NCI-H146 treated with DMSO at 0.1 percent for 48 hours (cell line): ENCODE data around the gene SPINK14.

Experiments
- DNase-seq: peaks from one replicate; lab custom pipeline; 2025; ENCODE audit not compliant: unreplicated experiment; lab: John Stamatoyannopoulos, UW

Gene SPINK14, protein sequence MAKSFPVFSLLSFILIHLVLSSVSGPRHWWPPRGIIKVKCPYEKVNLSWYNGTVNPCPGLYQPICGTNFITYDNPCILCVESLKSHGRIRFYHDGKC

DNA sequence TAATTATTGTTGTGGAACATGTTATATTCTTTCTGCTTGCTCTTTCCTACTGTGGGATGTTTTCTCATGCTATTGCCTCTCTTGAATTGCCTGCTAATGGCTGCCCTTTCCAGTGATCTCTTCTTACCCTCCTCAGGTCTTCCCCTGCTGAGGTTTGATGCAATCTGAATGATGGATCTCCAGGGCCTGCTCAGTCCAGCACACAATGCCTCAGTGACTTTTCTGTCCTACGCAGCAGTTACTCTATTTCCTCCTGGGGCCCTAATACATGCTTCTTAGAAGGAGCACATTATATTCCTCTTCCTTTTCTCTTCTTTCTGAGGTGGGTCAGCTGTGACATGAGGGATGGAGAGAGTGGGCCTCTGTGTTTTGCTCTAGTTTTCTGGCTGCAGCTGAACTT, at the start of gene SPINK14:
SPINK14 (plus strand) TSS at position 301 of the 400 bp plus-strand sequence. CDS start 1,187 bp downstream, outside the sequence.
- no peak for DNase-seq

DNA sequence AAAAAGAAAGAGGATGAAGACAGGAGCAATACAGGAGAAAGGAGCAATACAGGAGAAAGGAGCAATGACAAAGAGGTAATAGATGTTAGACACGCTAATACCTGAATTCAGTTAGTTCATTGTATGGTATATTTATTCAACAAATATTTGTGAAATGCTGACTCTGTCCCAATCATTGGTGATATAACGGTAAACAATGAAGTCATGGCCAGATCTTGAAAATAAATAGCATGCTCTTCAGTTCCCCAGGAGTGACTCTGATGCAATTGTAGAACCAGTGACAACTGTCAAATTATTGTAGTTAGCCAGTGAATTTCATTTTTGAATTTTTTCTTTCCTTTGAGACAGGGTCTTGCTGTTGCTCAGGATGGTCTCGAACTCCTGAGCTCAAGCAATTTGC, 48.0 kb upstream of the SPINK14 start:
- DNase-seq = no peak

DNA sequence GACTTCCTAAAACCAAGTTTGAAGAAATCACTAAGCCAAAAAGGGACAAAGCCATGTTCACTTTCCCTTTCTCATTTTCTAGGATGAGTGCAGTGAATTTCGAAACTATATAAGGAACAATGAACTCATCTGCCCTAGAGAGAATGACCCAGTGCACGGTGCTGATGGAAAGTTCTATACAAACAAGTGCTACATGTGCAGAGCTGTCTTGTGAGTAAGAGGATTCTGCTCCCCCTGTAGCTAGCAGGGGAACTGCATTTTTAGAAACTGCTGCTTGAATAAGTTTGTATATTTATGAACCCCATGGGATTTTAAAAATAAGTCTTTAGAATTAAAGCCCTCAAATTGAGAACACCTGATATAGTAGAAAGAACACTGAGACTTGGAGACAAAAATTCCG, 42.7 kb upstream of the SPINK14 start:
- DNase-seq = no peak

GRCh38 chr5:148135091-148136048, 33.0 kb upstream of the SPINK14 start:
- DNase-seq = no peak

GRCh38 chr5:148140846-148141245, 27.5 kb upstream of the SPINK14 start:
- no peak for DNase-seq

GRCh38 chr5:148141645-148142044, 26.7 kb upstream of the SPINK14 start:
- DNase-seq = no peak

DNA sequence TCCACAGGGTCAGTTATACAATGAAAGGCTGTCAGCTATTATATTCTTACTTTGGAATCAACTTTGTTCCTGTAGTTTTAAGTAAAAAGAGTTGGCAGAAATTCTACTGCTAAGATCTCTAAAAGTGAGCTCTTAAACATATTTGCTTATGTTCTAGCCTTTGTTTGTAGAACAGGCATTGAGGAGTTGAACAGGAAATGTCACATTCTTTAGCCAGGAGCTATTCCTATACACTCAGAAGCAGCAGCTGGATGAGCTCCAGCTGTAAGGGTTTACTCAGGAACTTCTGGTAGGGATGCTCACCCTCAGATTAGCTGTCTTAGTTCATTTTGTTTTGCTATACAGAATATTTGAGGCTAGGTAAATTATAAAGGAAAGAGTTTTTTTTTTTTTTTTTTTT, 22.4 kb upstream of the SPINK14 start:
- DNase-seq = no peak

DNA sequence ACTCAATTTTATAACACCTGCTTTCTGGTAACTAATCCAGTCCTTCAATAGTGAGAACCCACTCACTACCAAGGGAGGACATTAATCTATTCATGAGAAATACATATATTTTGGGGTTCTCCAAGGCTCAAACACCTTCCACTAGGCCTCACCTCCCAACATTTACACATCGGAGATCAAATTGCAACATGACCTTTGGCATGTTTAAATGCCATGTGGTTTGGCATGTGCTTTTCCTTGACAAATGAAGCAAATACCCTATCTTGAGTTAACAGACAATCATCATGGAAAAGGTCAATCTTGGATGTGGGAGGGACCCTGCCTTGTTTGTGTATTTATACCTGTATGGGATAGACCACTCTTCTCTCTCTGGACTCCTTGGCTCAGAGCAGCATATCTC, 21.9 kb upstream of the SPINK14 start:
- DNase-seq = no peak

DNA sequence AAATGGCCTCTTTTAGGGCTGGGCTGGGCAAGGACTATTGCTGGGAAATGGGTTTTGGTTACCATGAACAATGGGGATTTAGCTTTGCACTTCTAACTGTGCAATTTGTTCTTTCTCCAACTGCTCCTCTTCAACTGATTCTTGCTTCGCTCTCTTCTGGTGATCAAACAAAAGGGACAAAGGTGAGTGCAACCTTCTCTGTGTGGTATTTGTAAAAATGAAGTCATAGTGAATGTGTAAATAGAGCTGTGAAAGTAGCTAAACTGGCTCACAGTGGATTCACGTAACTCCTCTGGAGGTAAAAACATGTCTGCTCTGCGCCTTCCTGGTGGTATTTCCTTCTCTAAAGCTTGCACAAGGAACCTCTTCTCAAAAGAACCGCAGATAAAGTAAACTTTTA, 20.9 kb upstream of the SPINK14 start:
- no peak for DNase-seq

- no peak for DNase-seq
Observed at GRCh38 chr5:148151872-148152271, 16.5 kb upstream of the SPINK14 start.

DNA sequence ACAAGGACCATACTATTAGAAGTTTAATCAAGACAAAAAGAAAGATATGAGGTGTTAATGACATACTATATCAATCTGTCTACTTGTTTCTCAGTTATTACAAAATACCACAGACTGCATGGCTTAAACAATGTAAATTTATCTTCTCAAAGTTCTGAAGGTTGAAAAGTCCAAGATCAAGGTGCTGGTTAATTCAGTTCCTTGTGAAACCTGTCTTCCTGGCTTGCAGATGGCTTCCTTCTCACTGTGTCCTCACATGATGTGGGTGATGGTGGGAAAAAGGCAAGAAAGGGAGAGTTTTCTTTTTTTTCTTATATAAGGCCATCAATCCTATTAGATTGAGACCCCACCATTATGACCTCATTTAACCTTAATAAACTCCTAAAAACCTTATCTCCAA, 15.6 kb upstream of the SPINK14 start:
- DNase-seq = no peak

DNA sequence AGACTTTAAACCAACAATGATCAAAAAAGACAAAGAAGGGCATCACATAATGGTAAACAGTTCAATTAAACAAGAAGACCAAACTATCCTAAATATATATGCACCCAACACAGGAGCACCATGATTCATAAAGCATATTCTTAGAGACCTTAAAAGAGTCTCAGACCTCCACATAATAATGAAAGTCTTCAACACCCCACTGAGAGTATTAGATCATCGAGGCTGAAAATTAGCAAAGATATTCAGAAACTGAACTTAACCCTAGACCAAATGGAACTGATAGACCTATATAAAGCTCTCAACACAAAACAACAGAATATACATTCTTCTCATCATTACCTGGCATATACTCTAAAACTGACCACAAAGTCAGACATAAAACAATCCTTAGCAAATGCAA, 11.7 kb upstream of the SPINK14 start:
- no peak for DNase-seq

- no peak for DNase-seq
Observed at GRCh38 chr5:148162038-148162437, 6.3 kb upstream of the SPINK14 start.

GRCh38 chr5:148163345-148163744, 5.0 kb upstream of the SPINK14 start:
- no peak for DNase-seq

DNA sequence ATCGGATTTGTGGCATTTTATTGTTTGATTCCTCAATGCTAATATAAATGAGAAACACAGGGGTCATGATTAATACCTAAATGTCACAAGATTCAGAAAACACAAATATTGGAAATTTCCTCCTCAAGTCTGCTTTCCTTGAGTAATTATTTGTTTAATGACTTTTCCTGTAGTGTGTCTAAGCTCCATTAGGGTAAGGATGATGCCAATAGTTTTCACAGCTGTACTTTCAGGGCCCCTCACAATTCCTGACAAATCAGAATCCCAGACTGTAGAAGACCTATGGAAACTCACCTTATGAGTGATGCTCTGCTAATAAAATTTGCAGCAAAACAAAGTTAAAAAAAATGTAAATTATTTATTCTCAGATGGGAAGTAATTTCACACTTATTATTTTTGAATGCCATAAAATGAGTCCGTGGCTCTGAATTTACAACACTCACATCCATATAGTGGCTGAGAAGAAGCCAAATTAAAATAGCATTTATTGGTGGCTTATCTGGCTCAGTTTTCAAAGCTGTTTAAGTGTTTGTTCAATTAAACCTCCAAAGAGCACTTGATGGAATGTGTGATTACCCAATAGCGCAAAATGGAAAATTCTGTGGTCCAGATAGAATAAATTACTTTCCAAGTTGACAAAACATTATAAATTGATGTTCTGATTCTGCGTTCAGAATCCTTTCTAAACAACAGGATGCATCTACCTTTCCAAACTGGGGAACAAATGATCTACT, 1.6 kb upstream of the SPINK14 start:
- DNase-seq = no peak

DNA sequence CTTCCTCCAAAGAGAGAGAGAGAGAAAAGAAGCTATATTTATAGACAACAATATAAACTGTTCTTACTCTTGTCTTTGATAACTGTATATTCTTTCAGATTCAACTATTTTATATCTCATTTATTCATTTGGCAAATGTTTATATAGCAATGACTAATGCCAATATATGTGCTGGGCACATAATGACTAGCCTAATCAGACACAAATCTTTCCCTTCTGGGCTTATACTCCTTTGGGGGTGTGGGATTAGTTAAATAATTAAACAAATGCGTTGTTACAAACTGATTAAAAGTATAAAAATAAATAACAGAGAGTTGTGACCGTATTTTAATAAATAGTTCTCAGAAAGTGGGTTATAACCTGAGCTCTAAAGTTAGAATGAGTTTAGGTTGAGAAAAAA, 4.0 kb downstream of the SPINK14 start:
- no peak for DNase-seq

GRCh38 chr5:148176480-148176879, 8.1 kb downstream of the SPINK14 start:
- DNase-seq = no peak

- DNase-seq = no peak
Observed at GRCh38 chr5:148177207-148177606, 8.9 kb downstream of the SPINK14 start.

DNA sequence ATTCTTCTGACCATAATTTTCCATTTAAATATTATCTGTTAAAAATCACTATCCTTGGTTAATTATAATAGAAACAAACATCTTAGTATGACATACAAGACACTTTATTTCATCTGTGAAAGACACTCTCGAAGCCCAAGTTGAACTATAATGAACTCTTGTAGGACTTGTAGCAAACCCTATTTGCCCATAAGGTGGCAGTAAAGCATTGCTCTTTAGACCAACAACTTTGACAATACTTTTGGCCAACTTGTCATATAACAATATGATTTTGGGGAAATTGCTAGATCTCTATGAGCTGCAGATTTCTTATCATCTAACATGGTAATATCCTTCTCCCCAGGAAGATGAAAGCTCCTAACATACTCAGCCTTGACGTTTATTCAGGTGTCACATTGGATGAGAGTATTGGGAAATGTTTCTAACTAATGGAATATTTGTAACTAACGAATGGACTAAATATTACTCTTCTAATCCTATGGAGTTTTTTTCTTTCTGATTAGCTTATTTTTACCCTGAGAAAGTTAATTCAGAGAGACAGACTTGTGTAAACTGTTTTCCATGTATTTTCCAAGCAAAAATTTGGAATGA, 11.0 kb downstream of the SPINK14 start:
- peak; percentile 1 for DNase-seq

GRCh38 chr5:148186248-148187003, 18.1 kb downstream of the SPINK14 start:
- no peak for DNase-seq

DNA sequence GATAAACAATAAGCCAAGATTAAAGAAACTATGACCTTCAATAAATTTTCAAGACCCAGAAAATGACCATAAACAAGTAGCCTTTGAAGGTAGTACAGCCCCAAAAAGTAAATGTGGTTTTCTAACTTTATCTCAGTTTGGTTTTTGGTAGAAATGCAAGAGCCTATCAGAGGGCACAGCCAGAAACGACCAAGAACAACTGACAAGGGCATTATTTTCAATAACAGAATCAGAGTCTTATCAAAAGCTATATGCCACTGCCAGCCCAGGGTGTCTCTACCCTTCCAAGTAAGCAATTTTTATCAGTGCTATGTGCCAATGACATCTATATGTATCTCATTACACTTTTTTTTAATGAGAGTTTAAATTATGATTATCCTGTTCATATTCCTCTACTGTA, 22.7 kb downstream of the SPINK14 start:
- no peak for DNase-seq
